Measurements from ENCODE around the gene LSM4.
"Not testable (repeated sequence)": the region's sequence is repeated elsewhere in the genome, so short reads cannot be mapped to it uniquely, and the experiment has no call there.

Gene LSM4

DNA sequence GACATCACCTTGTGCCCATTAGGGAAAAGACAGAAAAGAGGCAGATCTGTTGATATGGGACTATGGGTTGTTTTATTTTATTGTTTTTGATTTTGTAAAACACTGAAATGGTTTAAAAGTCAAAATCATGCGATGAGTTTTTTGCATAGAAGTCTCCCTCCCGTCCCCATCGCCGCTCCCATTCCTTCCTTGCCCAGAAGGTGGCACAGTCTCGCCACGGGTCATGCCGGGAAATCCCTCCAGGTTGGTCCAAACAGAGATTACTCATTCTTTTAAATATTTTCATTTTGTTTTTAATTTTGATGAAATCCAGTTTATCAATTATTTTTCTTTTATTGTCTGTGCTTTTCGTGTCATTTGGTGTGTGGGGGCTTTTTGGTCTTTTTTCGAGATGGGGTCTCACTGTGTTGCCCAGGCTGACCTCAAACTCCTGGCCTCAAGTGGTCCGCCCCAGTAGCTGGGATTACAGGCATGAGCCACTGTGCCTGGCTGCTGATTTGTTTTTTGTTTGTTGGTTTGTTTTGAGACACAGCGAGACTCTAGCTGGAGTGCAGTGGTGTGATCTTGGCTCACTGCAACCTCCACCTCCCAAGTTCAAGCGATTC lies 26.8 kb upstream of the LSM4 start:
- Mint-ChIP-seq H3K27me3 (ENCODE audit: low read depth) (no peaks in the 10 kb centered on the region), H3K36me3 (ENCODE audit: low read depth) (peaks cover 12% of the 10 kb centered on the region), H3K4me1 (ENCODE audit: low read depth) (peaks cover 2% of the 10 kb centered on the region), H3K4me3 (no peak overlapping the region), H3K27ac (no peak overlapping the region), H3K9me3 (no peaks in the 10 kb centered on the region)
- DNase-seq (ENCODE audit: low spot score) = no peak

DNA sequence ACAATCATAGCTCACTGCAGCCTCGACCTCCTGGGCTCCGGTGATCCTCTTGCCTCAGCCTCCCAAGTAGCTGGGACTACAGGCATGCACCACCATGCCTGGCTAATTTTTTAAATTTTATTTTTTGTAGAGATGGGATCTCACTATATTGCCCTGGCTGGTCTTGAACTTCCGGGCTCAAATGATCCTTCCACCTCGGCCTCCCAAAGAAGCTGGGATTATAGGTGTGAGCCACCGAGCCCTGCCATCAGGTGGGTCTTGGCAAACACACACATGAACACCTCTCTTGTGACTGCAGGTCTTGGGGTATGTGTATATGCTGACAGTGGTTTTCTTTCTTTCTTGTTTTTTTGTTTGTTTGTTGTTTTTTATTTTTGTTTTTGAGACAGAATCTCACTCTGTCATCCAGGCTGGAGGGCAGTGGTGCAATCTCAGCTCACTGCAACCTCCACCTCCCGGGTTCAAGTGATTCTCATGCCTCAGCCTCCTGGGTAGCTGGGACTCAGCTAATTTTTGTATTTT lies 26.0 kb upstream of the LSM4 start:
- H3K27me3 Mint-ChIP-seq (ENCODE audit: low read depth); H3K27ac Mint-ChIP-seq; H3K9me3 Mint-ChIP-seq; DNase-seq (ENCODE audit: low spot score); H3K4me3 Mint-ChIP-seq; H3K4me1 Mint-ChIP-seq (ENCODE audit: low read depth): not testable (repeated sequence)
- peaks cover 15% of the 10 kb centered on the region for H3K36me3 Mint-ChIP-seq (ENCODE audit: low read depth)

DNA sequence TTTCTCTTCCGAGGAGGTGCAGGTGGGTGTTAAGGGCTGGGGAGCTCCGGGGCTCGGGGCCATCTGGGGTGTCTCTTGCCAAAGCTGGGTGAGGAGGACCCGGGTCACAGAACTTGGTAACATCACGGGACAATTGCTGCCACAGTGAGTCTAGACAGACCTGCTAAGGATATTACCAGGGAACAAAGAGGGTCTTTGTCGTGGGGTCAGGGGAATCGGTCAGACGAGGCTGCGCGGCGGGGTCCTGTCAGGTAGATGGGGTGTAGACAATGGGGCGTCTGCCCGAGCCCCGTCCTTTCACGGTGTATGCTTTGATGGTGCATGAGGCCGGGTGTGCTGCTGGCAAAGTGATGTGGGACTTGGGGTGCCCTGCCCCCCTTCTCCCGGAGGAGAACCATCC lies 25.3 kb upstream of the LSM4 start:
- no peak overlapping the region for H3K27ac Mint-ChIP-seq
- no peaks in the 10 kb centered on the region for H3K9me3 Mint-ChIP-seq
- DNase-seq (ENCODE audit: low spot score) = no peak
- H3K36me3 Mint-ChIP-seq (ENCODE audit: low read depth) = peaks cover 18% of the 10 kb centered on the region
- H3K4me1 Mint-ChIP-seq (ENCODE audit: low read depth) = peaks cover 2% of the 10 kb centered on the region
- H3K4me3 Mint-ChIP-seq = no peak overlapping the region
- H3K27me3 Mint-ChIP-seq (ENCODE audit: low read depth) = no peaks in the 10 kb centered on the region

DNA sequence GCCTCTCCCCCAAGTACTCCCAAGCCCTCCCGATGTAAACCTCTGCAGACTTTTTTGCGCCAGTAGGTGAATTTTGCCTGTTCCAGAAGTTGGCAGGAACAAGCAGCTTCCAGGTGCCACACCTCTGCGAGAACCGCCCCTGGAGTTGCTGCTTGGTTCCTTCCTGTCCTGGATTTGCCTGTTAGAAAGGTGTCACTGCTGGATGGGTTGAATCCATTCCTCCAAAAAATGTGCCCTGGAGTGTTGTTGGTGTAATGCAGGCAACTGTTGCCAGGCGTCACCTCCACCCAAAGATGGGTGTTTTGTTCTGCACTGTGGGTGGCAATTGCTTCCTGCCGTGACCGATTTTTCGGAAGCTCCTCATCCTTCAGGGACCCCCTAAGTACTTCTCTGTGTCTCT lies 23.2 kb upstream of the LSM4 start:
- Mint-ChIP-seq H3K36me3 (ENCODE audit: low read depth) (peaks cover 19% of the 10 kb centered on the region), H3K27me3 (ENCODE audit: low read depth) (no peaks in the 10 kb centered on the region), H3K9me3 (no peaks in the 10 kb centered on the region), H3K27ac (peak overlapping the region; percentile 1), H3K4me3 (no peak overlapping the region), H3K4me1 (ENCODE audit: low read depth) (peaks cover 5% of the 10 kb centered on the region)
- no peak for DNase-seq (ENCODE audit: low spot score)

DNA sequence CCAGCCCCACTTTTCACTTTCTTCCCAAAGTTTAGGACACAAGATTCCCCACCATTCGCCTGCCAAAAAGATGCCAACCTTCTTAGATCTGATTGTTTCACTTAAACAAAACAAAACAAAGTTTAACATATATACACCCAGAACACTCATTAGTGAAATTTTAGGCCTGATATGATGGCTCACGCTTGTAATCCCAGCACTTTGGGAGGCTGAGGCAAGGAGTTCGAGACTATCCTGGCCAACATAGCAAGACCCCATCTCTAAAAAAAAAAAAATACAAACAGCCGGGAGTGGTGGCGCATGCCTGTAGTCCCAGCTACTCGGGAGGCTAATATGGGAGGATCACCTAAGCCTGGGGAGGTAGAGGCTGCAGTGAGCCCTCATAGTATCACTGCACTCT lies 22.4 kb upstream of the LSM4 start:
- Mint-ChIP-seq H3K9me3 (no peaks in the 10 kb centered on the region), H3K27me3 (ENCODE audit: low read depth) (no peaks in the 10 kb centered on the region), H3K36me3 (ENCODE audit: low read depth) (peaks cover 16% of the 10 kb centered on the region), H3K4me1 (ENCODE audit: low read depth) (peaks cover 5% of the 10 kb centered on the region), H3K27ac (no peak overlapping the region), H3K4me3 (no peak overlapping the region)
- no peak for DNase-seq (ENCODE audit: low spot score)

DNA sequence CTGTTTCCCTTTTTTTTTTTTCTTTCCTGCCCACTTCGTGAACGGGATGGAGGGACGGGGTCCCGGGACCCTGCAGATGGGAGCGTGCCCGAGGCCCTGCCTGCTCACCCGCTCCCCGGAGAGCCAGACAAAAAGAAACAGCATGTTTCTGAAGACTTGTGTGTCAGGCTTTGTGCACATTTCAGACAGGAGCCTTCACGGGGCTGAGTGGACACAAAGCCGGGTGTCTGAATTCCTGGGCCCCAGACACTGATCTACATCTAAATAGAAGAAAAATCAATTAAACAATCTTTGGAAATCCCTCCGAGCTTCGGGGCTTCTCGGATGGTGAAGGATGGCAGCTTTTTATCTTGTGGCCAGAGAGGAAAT lies 21.7 kb upstream of the LSM4 start:
- peaks cover 14% of the 10 kb centered on the region for H3K36me3 Mint-ChIP-seq (ENCODE audit: low read depth)
- no peaks in the 10 kb centered on the region for H3K9me3 Mint-ChIP-seq
- no peak for DNase-seq (ENCODE audit: low spot score)
- no peak overlapping the region for H3K4me3 Mint-ChIP-seq
- no peaks in the 10 kb centered on the region for H3K27me3 Mint-ChIP-seq (ENCODE audit: low read depth)
- H3K27ac Mint-ChIP-seq = no peak overlapping the region
- H3K4me1 Mint-ChIP-seq (ENCODE audit: low read depth) = peaks cover 7% of the 10 kb centered on the region

DNA sequence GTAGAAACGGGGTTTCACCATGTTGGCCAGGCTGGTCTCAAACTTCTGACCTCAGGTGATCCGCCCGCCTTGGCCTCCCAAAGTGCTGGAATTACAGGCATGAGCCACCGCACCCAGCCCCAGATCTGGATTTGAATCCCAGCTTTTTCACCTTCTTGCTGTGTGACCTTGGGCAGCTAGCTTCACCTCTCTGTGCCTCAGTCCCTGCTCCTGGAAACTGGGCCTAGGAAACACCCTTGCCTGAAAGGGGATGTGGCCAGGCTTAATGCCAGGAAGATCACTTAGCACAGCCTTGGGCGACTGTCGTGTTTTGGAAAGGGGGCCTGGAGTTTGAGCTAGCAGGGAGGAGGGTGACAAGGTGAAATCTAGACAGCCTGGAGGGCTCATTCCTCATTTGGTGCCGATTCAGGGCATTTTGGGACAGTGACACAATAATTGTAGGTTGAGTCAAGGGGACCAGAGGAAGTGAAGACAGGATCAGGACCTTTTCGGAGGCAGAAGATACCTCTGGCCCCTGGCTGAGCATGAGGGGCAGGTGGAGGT lies 19.3 kb upstream of the LSM4 start:
- Mint-ChIP-seq H3K4me3 (no peak overlapping the region), H3K9me3 (no peaks in the 10 kb centered on the region), H3K36me3 (ENCODE audit: low read depth) (peaks cover 9% of the 10 kb centered on the region), H3K4me1 (ENCODE audit: low read depth) (peaks cover 8% of the 10 kb centered on the region), H3K27me3 (ENCODE audit: low read depth) (no peaks in the 10 kb centered on the region), H3K27ac (no peak overlapping the region)
- no peak for DNase-seq (ENCODE audit: low spot score)

DNA sequence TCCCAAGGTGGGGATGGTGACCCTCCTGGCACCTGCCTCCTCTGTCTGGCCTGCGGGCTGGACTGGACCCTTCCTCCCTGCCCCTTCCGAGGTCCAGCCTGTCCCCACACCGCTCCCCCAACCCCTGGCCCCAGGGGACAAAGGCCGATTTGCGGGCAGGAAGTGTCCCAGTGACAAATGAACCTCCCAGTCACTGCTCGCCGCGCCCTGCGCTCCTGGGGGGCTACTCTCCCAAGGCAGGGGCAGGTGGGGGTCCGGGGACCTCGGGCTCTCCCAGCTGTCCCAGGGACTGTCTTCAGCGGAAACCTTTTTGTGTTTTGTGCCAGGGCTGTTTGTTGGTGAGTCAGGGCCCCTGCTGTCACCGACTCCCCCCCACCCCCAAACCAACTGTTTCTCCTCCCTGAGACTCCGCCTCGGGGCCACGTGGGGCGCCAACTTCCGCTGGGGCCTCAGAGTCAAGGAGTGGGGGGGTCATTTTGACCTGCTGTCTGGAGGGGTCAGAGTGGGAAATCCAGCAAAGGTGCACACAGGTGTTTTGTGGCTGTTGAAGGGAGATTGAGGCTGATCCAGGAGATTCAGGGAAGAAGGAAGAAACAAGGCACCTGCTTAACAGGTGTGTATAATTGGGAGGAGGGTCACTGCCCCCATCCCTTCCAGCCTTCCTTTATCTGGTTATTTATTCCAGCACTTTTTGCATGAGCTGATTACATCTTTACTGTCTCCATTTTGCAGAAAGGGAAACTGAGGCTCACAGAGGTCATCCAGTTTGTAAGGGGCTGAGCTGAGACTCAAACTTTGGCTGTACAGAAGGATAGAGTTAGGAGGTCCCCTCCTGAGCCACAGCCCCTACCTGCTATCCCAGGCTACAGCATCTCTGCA lies 18.4 kb upstream of the LSM4 start:
- peaks cover 9% of the 10 kb centered on the region for H3K36me3 Mint-ChIP-seq (ENCODE audit: low read depth)
- H3K4me1 Mint-ChIP-seq (ENCODE audit: low read depth) = peaks cover 6% of the 10 kb centered on the region
- no peaks in the 10 kb centered on the region for H3K27me3 Mint-ChIP-seq (ENCODE audit: low read depth)
- H3K9me3 Mint-ChIP-seq = no peaks in the 10 kb centered on the region
- H3K27ac Mint-ChIP-seq = peak overlapping the region; percentile 87
- peak overlapping the region; percentile 80 for H3K4me3 Mint-ChIP-seq
- DNase-seq (ENCODE audit: low spot score) = peak; percentile 56

DNA sequence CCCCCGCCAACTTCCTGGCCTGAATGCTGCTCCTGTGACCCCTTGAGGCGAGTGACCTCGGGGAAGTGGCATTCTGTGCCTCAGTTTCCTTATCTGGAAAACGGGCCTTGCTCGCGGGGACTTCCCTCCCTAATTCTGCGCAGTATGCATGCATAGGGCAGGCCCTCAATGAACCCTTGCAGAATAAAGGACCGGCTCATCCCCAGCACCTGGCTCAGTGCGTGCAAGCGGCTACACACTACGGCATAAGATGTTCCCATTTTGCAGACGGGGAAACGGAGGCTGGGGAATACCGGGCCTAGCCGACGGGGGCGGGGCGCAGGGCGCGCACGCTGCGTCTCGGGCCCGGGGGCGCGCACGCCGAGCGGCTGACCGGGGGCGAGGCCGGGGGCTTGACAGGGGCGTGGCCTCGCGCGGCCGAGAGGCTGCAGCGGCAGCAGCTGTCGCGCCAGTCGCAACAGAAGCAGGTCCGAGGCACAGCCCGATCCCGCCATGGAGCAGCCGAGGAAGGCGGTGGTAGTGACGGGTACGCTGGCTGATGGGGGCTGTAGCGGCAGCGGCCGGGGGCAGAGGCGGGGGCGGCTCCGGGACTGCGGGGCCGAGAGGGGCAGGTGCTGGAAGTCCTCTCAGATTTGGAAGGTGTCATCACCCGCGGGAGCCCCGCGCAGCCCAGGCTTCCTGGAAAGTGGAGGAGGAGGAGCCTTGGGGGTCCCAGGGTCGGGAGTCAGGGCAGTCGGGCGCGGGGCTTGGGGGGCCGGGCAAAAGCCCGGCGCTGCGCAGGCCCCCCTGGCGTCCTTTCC lies 17.5 kb upstream of the LSM4 start, which contains the start of gene PGPEP1:
TSS of gene PGPEP1 (plus strand) at position 409 of the 800 bp plus-strand sequence. CDS start at position 493, 84 bp downstream.
- no peaks in the 10 kb centered on the region for H3K27me3 Mint-ChIP-seq (ENCODE audit: low read depth)
- H3K36me3 Mint-ChIP-seq (ENCODE audit: low read depth) = peaks cover 9% of the 10 kb centered on the region
- peak within 1 kb of the TSS; percentile 91 for H3K4me3 Mint-ChIP-seq
- peak; percentile 73 for DNase-seq (ENCODE audit: low spot score)
- H3K27ac Mint-ChIP-seq = peak within 1 kb of the TSS; percentile 87
- H3K9me3 Mint-ChIP-seq = no peaks in the 10 kb centered on the region
- H3K4me1 Mint-ChIP-seq (ENCODE audit: low read depth) = peaks cover 6% of the 10 kb centered on the region

DNA sequence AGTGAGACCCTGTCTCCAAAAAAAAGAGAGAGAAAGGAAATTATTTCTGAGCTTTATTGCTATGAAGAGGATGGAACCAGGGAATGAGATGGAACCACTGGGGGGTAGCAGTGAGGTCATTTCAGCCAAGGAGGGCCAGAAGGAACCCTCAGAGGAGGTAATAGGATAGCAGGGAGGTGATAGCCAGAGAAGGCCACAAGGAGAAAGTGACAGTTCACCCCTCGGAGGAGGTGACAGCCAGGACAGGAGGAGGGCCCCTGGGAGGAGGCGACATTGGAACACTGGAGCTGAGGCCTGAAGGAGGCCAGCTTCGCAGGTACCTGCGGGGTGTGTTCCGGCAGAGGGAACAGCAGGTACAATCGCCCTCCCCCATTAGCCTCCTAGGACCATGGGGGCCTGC lies 16.8 kb upstream of the LSM4 start:
- Mint-ChIP-seq H3K4me1 (ENCODE audit: low read depth) (peaks cover 6% of the 10 kb centered on the region), H3K9me3 (no peaks in the 10 kb centered on the region), H3K27me3 (ENCODE audit: low read depth) (no peaks in the 10 kb centered on the region), H3K36me3 (ENCODE audit: low read depth) (peaks cover 9% of the 10 kb centered on the region), H3K27ac (peak overlapping the region; percentile 86), H3K4me3 (peak overlapping the region; percentile 91)
- no peak for DNase-seq (ENCODE audit: low spot score)

DNA sequence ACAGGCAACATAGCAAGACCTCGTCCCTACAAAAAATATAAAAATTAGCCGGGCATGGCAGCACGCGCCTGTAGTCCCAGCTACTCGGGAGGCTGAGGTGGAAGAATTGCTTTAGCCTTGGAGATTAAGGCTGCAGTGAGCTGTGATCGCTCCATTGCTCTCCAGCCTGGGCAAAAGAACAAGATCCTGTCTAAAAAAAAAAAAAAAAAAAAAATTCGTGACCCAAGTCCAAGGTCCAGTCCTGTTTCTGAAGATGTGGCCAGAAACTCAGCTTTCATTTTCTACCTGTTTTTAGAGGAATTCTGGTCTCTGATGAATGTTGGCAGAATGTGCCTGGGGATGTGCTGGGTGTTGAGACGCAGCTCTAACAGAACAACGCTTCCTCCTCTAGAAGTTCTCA lies 15.7 kb upstream of the LSM4 start:
- H3K4me3 Mint-ChIP-seq = peak overlapping the region; percentile 56

DNA sequence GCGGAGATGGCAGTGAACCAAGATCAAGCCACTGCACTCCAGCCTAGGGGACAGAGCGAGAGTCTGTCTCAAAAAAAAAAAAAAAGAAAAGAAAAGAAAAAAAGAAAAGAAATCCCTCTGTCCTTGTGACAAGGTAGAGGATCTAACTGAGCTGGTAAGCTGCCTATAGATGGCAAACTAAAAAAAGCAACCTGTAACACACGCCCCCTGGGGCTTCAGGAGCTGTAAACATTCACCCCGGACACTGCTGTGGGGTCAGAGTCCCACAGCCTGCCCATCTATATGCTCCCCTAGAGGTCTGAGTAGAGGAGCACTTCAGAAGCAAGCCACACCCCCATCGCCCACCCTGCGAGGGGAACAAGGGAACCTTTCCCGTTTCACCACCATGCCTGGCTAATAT lies 13.2 kb upstream of the LSM4 start:
- Mint-ChIP-seq H3K4me1 (ENCODE audit: low read depth) (peaks cover 4% of the 10 kb centered on the region), H3K36me3 (ENCODE audit: low read depth) (no peaks in the 10 kb centered on the region), H3K27ac (no peak overlapping the region), H3K4me3 (no peak overlapping the region), H3K27me3 (ENCODE audit: low read depth) (no peaks in the 10 kb centered on the region), H3K9me3 (no peaks in the 10 kb centered on the region)
- DNase-seq (ENCODE audit: low spot score) = no peak

More for the DNA sequence above, 15.7 kb upstream of the LSM4 start:
- DNase-seq (ENCODE audit: low spot score) = no peak
- H3K9me3 Mint-ChIP-seq = no peaks in the 10 kb centered on the region
- peaks cover 5% of the 10 kb centered on the region for H3K36me3 Mint-ChIP-seq (ENCODE audit: low read depth)
- H3K27ac Mint-ChIP-seq = no peak overlapping the region
- no peaks in the 10 kb centered on the region for H3K27me3 Mint-ChIP-seq (ENCODE audit: low read depth)
- H3K4me1 Mint-ChIP-seq (ENCODE audit: low read depth) = peaks cover 6% of the 10 kb centered on the region

DNA sequence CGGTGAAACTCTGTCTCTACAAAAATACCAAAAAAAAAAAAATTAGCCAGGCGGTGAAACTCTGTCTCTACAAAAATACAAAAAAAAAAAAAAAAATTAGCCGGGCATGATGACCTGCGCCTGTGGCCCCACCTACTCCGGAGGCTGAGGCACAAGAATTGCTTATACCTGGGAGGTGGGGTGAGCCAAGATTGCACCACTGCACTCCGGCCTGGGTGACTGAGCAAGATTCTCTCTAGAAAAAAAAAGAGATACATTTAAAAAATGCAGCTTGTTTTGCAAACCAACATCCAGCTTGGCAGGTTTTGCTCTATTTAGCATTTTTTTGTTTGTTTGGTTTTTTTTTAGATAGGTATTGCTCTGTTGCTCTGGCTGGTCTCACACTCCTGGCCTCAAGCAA lies 10.8 kb upstream of the LSM4 start:
- Mint-ChIP-seq H3K27me3 (ENCODE audit: low read depth) (no peaks in the 10 kb centered on the region), H3K27ac (no peak overlapping the region), H3K36me3 (ENCODE audit: low read depth) (no peaks in the 10 kb centered on the region), H3K9me3 (no peaks in the 10 kb centered on the region), H3K4me1 (ENCODE audit: low read depth) (peaks cover 7% of the 10 kb centered on the region), H3K4me3 (no peak overlapping the region)
- DNase-seq (ENCODE audit: low spot score) = no peak
